OCI-LY1 (cell line): ENCODE results near the gene CTXN1.

Experiments used
- EZH2 ChIP-seq: fragments of 200-600 bp; sonication (generic), shearing (Covaris generic); IDR thresholded peaks from 2 replicates; pipeline ENCODE4 v1.8.0; 2017; ENCODE audit warnings: borderline replicate concordance, mixed run types, mild to moderate bottlenecking, antibody characterized with exemption, low read length, moderate library complexity, mixed read lengths
- TF ChIP-seq, protein P1 (sequence below): fragments of 200-600 bp; sonication (generic), shearing (Covaris generic); IDR thresholded peaks from 2 replicates; pipeline ENCODE4 v1.5.1; 2017; ENCODE audit warnings: mild to moderate bottlenecking, antibody characterized with exemption, low read length, moderate library complexity, mixed read lengths

- TF ChIP-seq, protein P1, sequence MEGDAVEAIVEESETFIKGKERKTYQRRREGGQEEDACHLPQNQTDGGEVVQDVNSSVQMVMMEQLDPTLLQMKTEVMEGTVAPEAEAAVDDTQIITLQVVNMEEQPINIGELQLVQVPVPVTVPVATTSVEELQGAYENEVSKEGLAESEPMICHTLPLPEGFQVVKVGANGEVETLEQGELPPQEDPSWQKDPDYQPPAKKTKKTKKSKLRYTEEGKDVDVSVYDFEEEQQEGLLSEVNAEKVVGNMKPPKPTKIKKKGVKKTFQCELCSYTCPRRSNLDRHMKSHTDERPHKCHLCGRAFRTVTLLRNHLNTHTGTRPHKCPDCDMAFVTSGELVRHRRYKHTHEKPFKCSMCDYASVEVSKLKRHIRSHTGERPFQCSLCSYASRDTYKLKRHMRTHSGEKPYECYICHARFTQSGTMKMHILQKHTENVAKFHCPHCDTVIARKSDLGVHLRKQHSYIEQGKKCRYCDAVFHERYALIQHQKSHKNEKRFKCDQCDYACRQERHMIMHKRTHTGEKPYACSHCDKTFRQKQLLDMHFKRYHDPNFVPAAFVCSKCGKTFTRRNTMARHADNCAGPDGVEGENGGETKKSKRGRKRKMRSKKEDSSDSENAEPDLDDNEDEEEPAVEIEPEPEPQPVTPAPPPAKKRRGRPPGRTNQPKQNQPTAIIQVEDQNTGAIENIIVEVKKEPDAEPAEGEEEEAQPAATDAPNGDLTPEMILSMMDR, result no peak
- TF ChIP-seq EZH2, result no peak
These were observed 25.0 kb downstream of the CTXN1 start for GRCh38 chr19:7900931-7901330.
